DND-41 (cell line): Measurements from ENCODE around the gene C1QTNF12.

Source experiments
- EZH2 ChIP-seq: IDR thresholded peaks from 3 replicates; pipeline ENCODE4 v1.6.1; 2012; ENCODE audit warnings: borderline replicate concordance, low read depth, mild to moderate bottlenecking, moderate library complexity, low read length, inconsistent platforms; ENCODE audit not compliant: severe bottlenecking
- TF ChIP-seq, protein P1 (sequence below): IDR thresholded peaks from 2 replicates; pipeline ENCODE4 v1.5.1; 2012; ENCODE audit warnings: borderline replicate concordance, low read length, moderate library complexity, mild to moderate bottlenecking; ENCODE audit not compliant: poor library complexity, severe bottlenecking; ENCODE audit errors: extremely low read depth

DNA sequence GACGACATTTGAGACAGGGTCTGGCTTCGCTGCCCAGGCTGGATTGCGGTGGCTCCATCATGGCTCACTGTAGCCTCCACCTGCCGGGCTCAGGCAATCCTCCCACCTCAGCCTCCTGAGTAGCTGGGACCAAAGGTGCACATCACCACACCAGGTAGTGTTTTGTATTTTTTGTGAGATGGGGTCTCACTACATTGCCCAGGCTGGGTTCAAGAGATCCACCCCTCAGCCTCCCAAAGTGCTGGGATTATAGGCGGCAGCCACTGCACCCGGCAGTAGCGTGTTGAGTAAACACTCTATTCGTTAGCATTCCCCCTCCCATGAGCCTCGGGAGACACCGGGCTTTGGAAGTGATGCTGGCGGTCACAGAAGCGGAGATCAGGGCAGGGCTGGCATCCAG is 6.8 kb upstream of the C1QTNF12 start:
- TF ChIP-seq, protein P1, sequence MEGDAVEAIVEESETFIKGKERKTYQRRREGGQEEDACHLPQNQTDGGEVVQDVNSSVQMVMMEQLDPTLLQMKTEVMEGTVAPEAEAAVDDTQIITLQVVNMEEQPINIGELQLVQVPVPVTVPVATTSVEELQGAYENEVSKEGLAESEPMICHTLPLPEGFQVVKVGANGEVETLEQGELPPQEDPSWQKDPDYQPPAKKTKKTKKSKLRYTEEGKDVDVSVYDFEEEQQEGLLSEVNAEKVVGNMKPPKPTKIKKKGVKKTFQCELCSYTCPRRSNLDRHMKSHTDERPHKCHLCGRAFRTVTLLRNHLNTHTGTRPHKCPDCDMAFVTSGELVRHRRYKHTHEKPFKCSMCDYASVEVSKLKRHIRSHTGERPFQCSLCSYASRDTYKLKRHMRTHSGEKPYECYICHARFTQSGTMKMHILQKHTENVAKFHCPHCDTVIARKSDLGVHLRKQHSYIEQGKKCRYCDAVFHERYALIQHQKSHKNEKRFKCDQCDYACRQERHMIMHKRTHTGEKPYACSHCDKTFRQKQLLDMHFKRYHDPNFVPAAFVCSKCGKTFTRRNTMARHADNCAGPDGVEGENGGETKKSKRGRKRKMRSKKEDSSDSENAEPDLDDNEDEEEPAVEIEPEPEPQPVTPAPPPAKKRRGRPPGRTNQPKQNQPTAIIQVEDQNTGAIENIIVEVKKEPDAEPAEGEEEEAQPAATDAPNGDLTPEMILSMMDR = no peak
- no peak for TF ChIP-seq EZH2
